ENCODE results near the gene HLA-DPA1. TPM values are rescaled to one million over a fixed set of nuclear protein-coding genes. Genes with fewer than 3 reads are reported as not detected.
"Not testable (repeated sequence)": the region's sequence is repeated elsewhere in the genome, so short reads cannot be mapped to it uniquely, and the experiment has no call there.

HLA-DPA1 gene
- total RNA-seq, 2 donors from 2014 or later = 69.5 to 73.7 TPM

- DNase-seq (ENCODE audit: low spot score) = no peak
- intact Hi-C loops (cut with DNase I) = no loop called here
- no peaks in the 10 kb centered on the region for H3K36me3 ChIP-seq
- H3K4me1 ChIP-seq (replicated peaks) = no peaks in the 10 kb centered on the region
- no peaks in the 10 kb centered on the region for H3K27me3 ChIP-seq (replicated peaks; ENCODE audit: insufficient read depth)
- 100% methylated on average over 1 of the region's 1 CpG for WGBS
- no peak overlapping the region for H3K4me3 ChIP-seq
- H3K9me3 ChIP-seq = no peaks in the 10 kb centered on the region
- TF ChIP-seq POLR2AphosphoS5 (IDR thresholded peaks at IDR 0.05) = no peak
- no peak for TF ChIP-seq CTCF (IDR thresholded peaks at IDR 0.05)
- TF ChIP-seq POLR2A (IDR thresholded peaks at IDR 0.05) = no peak
- H3K27ac ChIP-seq = no peak overlapping the region
These were observed 31.4 kb upstream of the HLA-DPA1 start for GRCh38 chr6:33104887-33105286.

- H3K4me3 ChIP-seq = no peak overlapping the region
- WGBS = 77% methylated on average over 3 of the region's 3 CpGs
- intact Hi-C loops (cut with DNase I) = no loop called here
- H3K27me3 ChIP-seq (replicated peaks; ENCODE audit: insufficient read depth) = no peaks in the 10 kb centered on the region
- H3K9me3 ChIP-seq = no peaks in the 10 kb centered on the region
- H3K27ac ChIP-seq = no peak overlapping the region
- TF ChIP-seq POLR2A (IDR thresholded peaks at IDR 0.05) (no peak), CTCF (IDR thresholded peaks at IDR 0.05) (no peak), POLR2AphosphoS5 (IDR thresholded peaks at IDR 0.05) (no peak)
- no peak for DNase-seq (ENCODE audit: low spot score)
- H3K4me1 ChIP-seq (replicated peaks) = no peaks in the 10 kb centered on the region
- no peaks in the 10 kb centered on the region for H3K36me3 ChIP-seq
These were observed 30.3 kb upstream of the HLA-DPA1 start for GRCh38 chr6:33103776-33104175.

- H3K4me1 ChIP-seq (replicated peaks); H3K4me3 ChIP-seq; H3K27me3 ChIP-seq (replicated peaks; ENCODE audit: insufficient read depth); H3K36me3 ChIP-seq; DNase-seq (ENCODE audit: low spot score); H3K27ac ChIP-seq; H3K9me3 ChIP-seq; intact Hi-C loops (cut with DNase I): not testable (repeated sequence)
- WGBS = 77% methylated on average over 5 of the region's 5 CpGs
These were observed 27.8 kb upstream of the HLA-DPA1 start for GRCh38 chr6:33101121-33101737.

- TF ChIP-seq POLR2AphosphoS5 (IDR thresholded peaks at IDR 0.05) (no peak), CTCF (IDR thresholded peaks at IDR 0.05) (no peak), POLR2A (IDR thresholded peaks at IDR 0.05) (no peak)
- 100% methylated on average over 1 of the region's 1 CpG for WGBS
- Histone ChIP-seq H3K27ac (no peak overlapping the region), H3K36me3 (no peaks in the 10 kb centered on the region), H3K4me3 (no peak overlapping the region), H3K9me3 (no peaks in the 10 kb centered on the region), H3K4me1 (replicated peaks) (no peaks in the 10 kb centered on the region), H3K27me3 (replicated peaks; ENCODE audit: insufficient read depth) (no peaks in the 10 kb centered on the region)
- DNase-seq (ENCODE audit: low spot score) = no peak
- intact Hi-C loops (cut with DNase I) = no loop called here
These were observed 22.2 kb upstream of the HLA-DPA1 start for GRCh38 chr6:33095681-33096080.

GRCh38 chr6:33093855-33094254 is 20.4 kb upstream of the HLA-DPA1 start:
- TF ChIP-seq POLR2AphosphoS5 (IDR thresholded peaks at IDR 0.05) = no peak
- Histone ChIP-seq H3K27ac (no peak overlapping the region), H3K4me1 (replicated peaks) (no peaks in the 10 kb centered on the region), H3K36me3 (no peaks in the 10 kb centered on the region), H3K4me3 (no peak overlapping the region), H3K9me3 (no peaks in the 10 kb centered on the region), H3K27me3 (replicated peaks; ENCODE audit: insufficient read depth) (no peaks in the 10 kb centered on the region)
- 78% methylated on average over 3 of the region's 3 CpGs for WGBS
- DNase-seq (ENCODE audit: low spot score) = no peak
- intact Hi-C loops (cut with DNase I) = no loop called here

GRCh38 chr6:33092385-33092784 is 18.9 kb upstream of the HLA-DPA1 start:
- Histone ChIP-seq H3K36me3 (no peaks in the 10 kb centered on the region), H3K4me1 (replicated peaks) (no peaks in the 10 kb centered on the region), H3K27me3 (replicated peaks; ENCODE audit: insufficient read depth) (no peaks in the 10 kb centered on the region), H3K27ac (no peak overlapping the region), H3K9me3 (no peaks in the 10 kb centered on the region), H3K4me3 (no peak overlapping the region)
- DNase-seq (ENCODE audit: low spot score) = no peak
- intact Hi-C loops (cut with DNase I) = no loop called here
- no peak for TF ChIP-seq POLR2AphosphoS5 (IDR thresholded peaks at IDR 0.05)
- TF ChIP-seq CTCF (IDR thresholded peaks at IDR 0.05) = no peak
- no peak for TF ChIP-seq POLR2A (IDR thresholded peaks at IDR 0.05)
- WGBS = 98% methylated on average over 3 of the region's 3 CpGs
